IMR-90 (cell line): ENCODE measurements around the gene CERS1. TPM values are rescaled to one million over a fixed set of nuclear protein-coding genes. Genes with fewer than 3 reads are reported as not detected.

Experiments used
- ATAC-seq: fragments of 200-7000 bp; cut with Tn5 transposase; 2 replicates; pipeline ENCODE4 v1.9.1; 2020; ENCODE audit warnings: low read depth, mild to moderate bottlenecking, moderate library complexity
- BruUV-seq: library from RNA; stranded (reverse); fragments of 400-500 nt; replicated peaks from 2 replicates; lab custom pipeline; 2021; lab: Mats Ljungman, UMichigan
- CTCF ChIA-PET: fragments of 300-600 bp; formaldehyde crosslinking; extraction: SDS; loops from one replicate; lab custom pipeline; 2021; ENCODE audit warnings: antibody characterized with exemption; lab: Yijun Ruan, JAX
- POLR2A ChIA-PET: fragments of 300-600 bp; sonication (Branson Sonifier 250); formaldehyde crosslinking; loops from one replicate; lab custom pipeline; 2022; ENCODE audit warnings: antibody characterized with exemption; ENCODE audit not compliant: unreplicated experiment; lab: Charles Lee
- DNase-seq: peaks from one replicate; pipeline ENCODE4 v3.0.0; 2013
- H2AFZ ChIP-seq: replicated peaks from 2 replicates; pipeline ENCODE3; 2013; ENCODE audit warnings: low read length, mild to moderate bottlenecking; ENCODE audit not compliant: poor library complexity
- H2AK5ac ChIP-seq: 2 replicates; pipeline ENCODE4 v1.6.1; 2013; ENCODE audit warnings: low read depth, low read length, inconsistent platforms
- H2AK9ac ChIP-seq: replicated peaks from 2 replicates; pipeline ENCODE3; 2013; ENCODE audit warnings: mild to moderate bottlenecking, low read depth, low read length, moderate library complexity; ENCODE audit not compliant: poor library complexity
- H2BK120ac ChIP-seq: 2 replicates; pipeline ENCODE4 v1.6.1; 2013; ENCODE audit warnings: low read depth, low read length, inconsistent platforms
- H2BK15ac ChIP-seq: 3 replicates; pipeline ENCODE4 v1.6.1; 2013; ENCODE audit warnings: low read depth, low read length, inconsistent platforms
- H2BK20ac ChIP-seq: 2 replicates; pipeline ENCODE4 v1.6.1; 2013; ENCODE audit warnings: low read depth, mild to moderate bottlenecking, inconsistent platforms, low read length, moderate library complexity
- H2BK5ac ChIP-seq: 2 replicates; pipeline ENCODE4 v1.6.1; 2013; ENCODE audit warnings: mild to moderate bottlenecking, low read depth, low read length, inconsistent platforms; ENCODE audit not compliant: poor library complexity, severe bottlenecking
- H3K14ac ChIP-seq: replicated peaks from 2 replicates; pipeline ENCODE4 v1.6.1; 2013; ENCODE audit warnings: low read depth, low read length, inconsistent platforms
- H3K18ac ChIP-seq: 2 replicates; pipeline ENCODE4 v1.6.1; 2013; ENCODE audit warnings: low read depth, low read length, control low read depth
- H3K23ac ChIP-seq: 2 replicates; pipeline ENCODE4 v1.6.1; 2013; ENCODE audit warnings: low read depth, low read length, inconsistent platforms
- H3K27ac ChIP-seq: 2 replicates; pipeline ENCODE4 v1.5.1; 2013; ENCODE audit warnings: mild to moderate bottlenecking, control low read depth, low read length; ENCODE audit not compliant: insufficient read depth
- H3K27me3 ChIP-seq: 2 replicates; pipeline ENCODE4 v1.6.1; 2013; ENCODE audit warnings: low read length; ENCODE audit not compliant: control insufficient read depth, insufficient read depth
- H3K36me3 ChIP-seq: 2 replicates; pipeline ENCODE4 v1.6.1; 2013; ENCODE audit warnings: low read length, mixed read lengths; ENCODE audit not compliant: control insufficient read depth, insufficient read depth
- H3K4ac ChIP-seq: 2 replicates; pipeline ENCODE4 v1.6.1; 2013; ENCODE audit warnings: low read depth, low read length, inconsistent platforms
- H3K4me1 ChIP-seq: 2 replicates; pipeline ENCODE4 v1.6.1; 2013; ENCODE audit warnings: low read length, mixed read lengths; ENCODE audit not compliant: control insufficient read depth, insufficient read depth
- H3K4me2 ChIP-seq: 2 replicates; pipeline ENCODE4 v1.6.1; 2013; ENCODE audit warnings: low read depth, mild to moderate bottlenecking, control low read depth, low read length, moderate library complexity
- H3K4me3 ChIP-seq: 2 replicates; pipeline ENCODE4 v1.5.1; 2013; ENCODE audit warnings: low read depth, mild to moderate bottlenecking, control low read depth, low read length, moderate library complexity; ENCODE audit not compliant: insufficient read depth
- H3K56ac ChIP-seq: 2 replicates; pipeline ENCODE4 v1.6.1; 2013; ENCODE audit warnings: low read length, inconsistent platforms; ENCODE audit not compliant: insufficient read depth; ENCODE audit errors: extremely low read depth
- H3K79me1 ChIP-seq, 2 experiments: 2 replicates each; pipeline ENCODE4 v1.6.1; 2013; ENCODE audit warnings: low read length in 2 of 2, inconsistent platforms in 1 of 2, low read depth in 1 of 2
- H3K9ac ChIP-seq: 2 replicates; pipeline ENCODE4 v1.6.1; 2013; ENCODE audit warnings: low read depth, low read length, control low read depth
- H3K9me1 ChIP-seq: 2 replicates; pipeline ENCODE4 v1.6.1; 2013; ENCODE audit warnings: low read length, inconsistent platforms; ENCODE audit not compliant: insufficient read depth
- H3K9me3 ChIP-seq: 2 replicates; pipeline ENCODE4 v1.6.1; 2013; ENCODE audit warnings: low read length; ENCODE audit not compliant: control insufficient read depth, insufficient read depth
- H4K20me1 ChIP-seq: 2 replicates; pipeline ENCODE4 v1.6.1; 2013; ENCODE audit warnings: low read length, inconsistent platforms; ENCODE audit not compliant: insufficient read depth
- H4K5ac ChIP-seq: 2 replicates; pipeline ENCODE4 v1.6.1; 2013; ENCODE audit warnings: mild to moderate bottlenecking, low read depth, low read length, control low read depth
- H4K8ac ChIP-seq, 2 experiments: 2 replicates each; pipeline ENCODE4 v1.6.1; 2013; ENCODE audit warnings: low read depth in 2 of 2, low read length in 2 of 2, control low read depth in 1 of 2, inconsistent platforms in 1 of 2
- H4K91ac ChIP-seq: 2 replicates; pipeline ENCODE4 v1.6.1; 2013; ENCODE audit warnings: low read depth, low read length, inconsistent platforms; ENCODE audit not compliant: insufficient read depth
- BHLHE40 ChIP-seq: fragments of 150-350 bp; IDR thresholded peaks from 2 replicates; pipeline ENCODE4 v1.6.1; 2016; ENCODE audit warnings: mild to moderate bottlenecking, low read depth, low read length
- CEBPB ChIP-seq: IDR thresholded peaks from 2 replicates; pipeline ENCODE4 v1.6.1; 2012; ENCODE audit warnings: low read depth, low read length, improper control_type of control experiment
- CHD1 ChIP-seq: IDR thresholded peaks from 2 replicates; pipeline ENCODE4 v1.6.1; 2012; ENCODE audit warnings: low read depth, low read length, improper control_type of control experiment
- FOS ChIP-seq: fragments of 150-350 bp; IDR thresholded peaks from 2 replicates; pipeline ENCODE4 v1.6.1; 2016; ENCODE audit warnings: low read depth, low read length
- MAFK ChIP-seq: IDR thresholded peaks from 2 replicates; pipeline ENCODE4 v1.6.1; 2012; ENCODE audit warnings: low read depth, low read length, improper control_type of control experiment
- MAZ ChIP-seq: IDR thresholded peaks from 2 replicates; pipeline ENCODE4 v1.6.1; 2012; ENCODE audit warnings: low read depth, mild to moderate bottlenecking, low read length, improper control_type of control experiment, moderate library complexity, borderline replicate concordance
- MXI1 ChIP-seq: IDR thresholded peaks from 2 replicates; pipeline ENCODE4 v1.6.1; 2012; ENCODE audit warnings: low read depth, mild to moderate bottlenecking, low read length, moderate library complexity, borderline replicate concordance
- NFE2L2 ChIP-seq: fragments of 150-350 bp; IDR thresholded peaks from 2 replicates; pipeline ENCODE4 v1.6.1; 2016; ENCODE audit warnings: low read depth, mild to moderate bottlenecking, low read length
- POLR2A ChIP-seq: IDR thresholded peaks from 2 replicates; pipeline ENCODE4 v1.6.1; 2012; ENCODE audit warnings: mild to moderate bottlenecking, low read depth, low read length
- RAD21 ChIP-seq: IDR thresholded peaks from 2 replicates; pipeline ENCODE4 v1.6.1; 2012; ENCODE audit warnings: low read length, improper control_type of control experiment
- RFX5 ChIP-seq: IDR thresholded peaks from 2 replicates; pipeline ENCODE4 v1.8.0; 2012; ENCODE audit warnings: low read depth, mild to moderate bottlenecking, low read length, moderate library complexity
- SMC3 ChIP-seq: fragments of 150-350 bp; IDR thresholded peaks from 2 replicates; pipeline ENCODE4 v1.6.1; 2016; ENCODE audit warnings: low read depth, mild to moderate bottlenecking, antibody characterized with exemption, low read length, moderate library complexity
- WGBS, 2 experiments: methylation state at CpG; one replicate each; pipeline versions ENCODE4 v1.1.5 to v1.1.7; 2013; ENCODE audit warnings: missing lambda C conversion rate in 2 of 2; ENCODE audit not compliant: insufficient read length in 1 of 2; ENCODE audit errors: extremely low coverage in 2 of 2; 5-methylcytosine and 5-hydroxymethylcytosine counted together
- dilution Hi-C: fragments of 300-500 bp; cut with HindIII; formaldehyde crosslinking; loops from one replicate; pipeline ENCODE4 v1.14.3; 2018; ENCODE audit warnings: low sequenced_read_pairs; ENCODE audit not compliant: unreplicated experiment
- in situ Hi-C: fragments of 300-500 bp; cut with MboI; formaldehyde crosslinking; loops from 3 replicates; pipeline ENCODE4 v1.14.3; 2019; ENCODE audit warnings: low sequenced_read_pairs, inconsistent platforms, mixed read lengths
- intact Hi-C: fragments of 100-400 bp; cut with micrococcal nuclease; formaldehyde crosslinking; loops from 2 replicates; pipeline ENCODE4 v1.10.0; 2022
- polyA plus RNA-seq, 3 experiments: library from polyadenylated mRNA; depleted of rRNA; stranded (reverse); fragments of >200 nt; gene quantifications; 2 replicates each; pipeline ENCODE4 v1.2.3, GENCODE V29; 2012; ENCODE audit warnings: low replicate concordance in 1 of 3
- total RNA-seq: library from RNA; depleted of rRNA; stranded (reverse); fragments of >200 nt; gene quantifications from 2 replicates; pipeline ENCODE4 v1.2.3, GENCODE V29; 2012
- TF ChIP-seq, protein P1 (sequence below): conservative IDR thresholded peaks from 2 replicates; pipeline ENCODE4 v1.5.1; 2012; ENCODE audit warnings: mild to moderate bottlenecking, low read depth, low read length, improper control_type of control experiment
- TF ChIP-seq, protein P2 (sequence below): fragments of 150-350 bp; IDR thresholded peaks from 2 replicates; pipeline ENCODE4 v1.6.1; 2016; ENCODE audit warnings: low read depth, mild to moderate bottlenecking, low read length, moderate library complexity, borderline replicate concordance
- TF ChIP-seq, protein P3 (sequence below): fragments of 150-350 bp; IDR thresholded peaks from 2 replicates; pipeline ENCODE4 v1.6.1; 2017; ENCODE audit warnings: mild to moderate bottlenecking, antibody characterized with exemption, low read length, low read depth

The CERS1 gene
- total and polyA plus RNA-seq, 2 of the 4 experiments (the other 2 are of a cell fraction), result 0.90 to 4.3 TPM

DNA sequence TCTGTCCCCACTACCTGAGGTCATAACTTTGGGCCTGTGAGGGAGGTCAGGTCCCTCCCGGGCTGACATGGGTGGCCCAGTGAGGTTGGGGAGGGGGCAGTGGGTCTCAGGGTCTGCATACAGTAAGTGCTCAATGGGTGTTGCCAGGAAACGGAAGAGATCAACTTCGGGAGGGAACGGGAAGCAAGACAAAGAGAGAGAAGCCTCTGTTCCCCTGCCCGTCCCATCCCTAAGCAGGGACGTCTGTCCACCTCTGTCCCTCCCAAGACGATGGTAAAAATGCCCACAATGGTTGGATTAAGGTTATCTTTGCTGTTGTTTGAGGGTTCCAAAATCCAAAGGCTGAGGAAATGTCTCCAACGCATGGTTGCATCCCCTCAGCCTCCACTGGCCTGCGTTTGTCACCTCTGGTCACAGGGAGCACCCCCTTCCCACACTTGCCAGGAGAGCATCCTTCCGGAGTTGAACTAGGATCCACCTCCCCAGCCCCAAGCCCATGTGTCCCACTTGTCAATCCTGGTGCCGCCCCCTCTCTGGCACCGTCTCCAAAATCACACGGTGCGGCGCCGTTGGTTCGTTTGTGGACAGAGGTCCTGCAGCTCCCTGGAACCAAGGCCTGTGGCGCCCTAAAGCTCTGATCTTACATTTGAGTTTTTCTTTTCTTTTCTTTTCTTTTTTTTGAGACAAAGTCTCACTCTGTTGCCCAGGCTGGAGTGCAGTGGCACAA, 45.8 kb upstream of the CERS1 start:
- Histone ChIP-seq H4K91ac (peak overlapping the region; percentile 17), H2BK120ac (peak overlapping the region; percentile 69; the same call in 1 of the 2 replicates), H4K5ac (peak overlapping the region; percentile 87), H3K27me3 (no peaks in the 10 kb centered on the region), H3K9me3 (no peaks in the 10 kb centered on the region), H2AK5ac (peak overlapping the region; percentile 94), H3K4ac (peak overlapping the region; percentile 94), H3K9me1 (peaks cover 10% of the 10 kb centered on the region), H3K23ac (peak overlapping the region; percentile 53; the same call in 1 of the 2 replicates), H2BK15ac (peak overlapping the region; percentile 44; the same call in 1 of the 3 replicates), H2BK5ac (no peak overlapping the region), H3K79me1 (peaks cover 11 to 43% of the 10 kb centered on the region in 2 experiments), H3K27ac (peak overlapping the region; percentile 27; the same call in 1 of the 2 replicates), H2BK20ac (0 out of 2 replicates have a peak overlapping the region, but pooled peaks have one; percentile 26), H3K4me1 (peaks cover 6% of the 10 kb centered on the region), H3K4me2 (peak overlapping the region; percentile 82), H2AFZ (peak overlapping the region; percentile 89), H4K8ac (peak overlapping the region; percentile 51 to 94), H3K36me3 (peaks cover 20% of the 10 kb centered on the region), H3K4me3 (peak overlapping the region; percentile 16), H3K56ac (peak overlapping the region; percentile 55; the same call in 1 of the 2 replicates), H3K14ac (peak overlapping the region; percentile 81), H3K9ac (peak overlapping the region; percentile 56), H4K20me1 (peaks cover 16% of the 10 kb centered on the region; the same call in 1 of the 2 replicates), H2AK9ac (peak overlapping the region; percentile 77), H3K18ac (peak overlapping the region; percentile 22; the same call in 1 of the 2 replicates)
- 71% methylated on average over 11 of the region's 18 CpGs; no CpG with 5 or more reads in 1 of the 2 experiments for WGBS, 2 experiments
- no peak for ATAC-seq
- in situ Hi-C loops (no loop called here), dilution Hi-C loops (no loop called here), intact Hi-C loops (no loop called here)
- CTCF ChIA-PET, result no interaction called here
- BruUV-seq, result no TSS peak
- POLR2A ChIA-PET, result no interaction called here
- DNase-seq, result no peak
- TF ChIP-seq POLR2A (no peak), MXI1 (no peak), SMC3 (no peak), MAFK (no peak), FOS (no peak), BHLHE40 (no peak), CEBPB (no peak), RAD21 (no peak), RFX5 (no peak), NFE2L2 (no peak), CHD1 (no peak), MAZ (no peak)
- TF ChIP-seq, protein P1, sequence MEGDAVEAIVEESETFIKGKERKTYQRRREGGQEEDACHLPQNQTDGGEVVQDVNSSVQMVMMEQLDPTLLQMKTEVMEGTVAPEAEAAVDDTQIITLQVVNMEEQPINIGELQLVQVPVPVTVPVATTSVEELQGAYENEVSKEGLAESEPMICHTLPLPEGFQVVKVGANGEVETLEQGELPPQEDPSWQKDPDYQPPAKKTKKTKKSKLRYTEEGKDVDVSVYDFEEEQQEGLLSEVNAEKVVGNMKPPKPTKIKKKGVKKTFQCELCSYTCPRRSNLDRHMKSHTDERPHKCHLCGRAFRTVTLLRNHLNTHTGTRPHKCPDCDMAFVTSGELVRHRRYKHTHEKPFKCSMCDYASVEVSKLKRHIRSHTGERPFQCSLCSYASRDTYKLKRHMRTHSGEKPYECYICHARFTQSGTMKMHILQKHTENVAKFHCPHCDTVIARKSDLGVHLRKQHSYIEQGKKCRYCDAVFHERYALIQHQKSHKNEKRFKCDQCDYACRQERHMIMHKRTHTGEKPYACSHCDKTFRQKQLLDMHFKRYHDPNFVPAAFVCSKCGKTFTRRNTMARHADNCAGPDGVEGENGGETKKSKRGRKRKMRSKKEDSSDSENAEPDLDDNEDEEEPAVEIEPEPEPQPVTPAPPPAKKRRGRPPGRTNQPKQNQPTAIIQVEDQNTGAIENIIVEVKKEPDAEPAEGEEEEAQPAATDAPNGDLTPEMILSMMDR, result no peak
- TF ChIP-seq, protein P2, sequence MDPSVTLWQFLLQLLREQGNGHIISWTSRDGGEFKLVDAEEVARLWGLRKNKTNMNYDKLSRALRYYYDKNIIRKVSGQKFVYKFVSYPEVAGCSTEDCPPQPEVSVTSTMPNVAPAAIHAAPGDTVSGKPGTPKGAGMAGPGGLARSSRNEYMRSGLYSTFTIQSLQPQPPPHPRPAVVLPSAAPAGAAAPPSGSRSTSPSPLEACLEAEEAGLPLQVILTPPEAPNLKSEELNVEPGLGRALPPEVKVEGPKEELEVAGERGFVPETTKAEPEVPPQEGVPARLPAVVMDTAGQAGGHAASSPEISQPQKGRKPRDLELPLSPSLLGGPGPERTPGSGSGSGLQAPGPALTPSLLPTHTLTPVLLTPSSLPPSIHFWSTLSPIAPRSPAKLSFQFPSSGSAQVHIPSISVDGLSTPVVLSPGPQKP, result no peak
- TF ChIP-seq, protein P3, sequence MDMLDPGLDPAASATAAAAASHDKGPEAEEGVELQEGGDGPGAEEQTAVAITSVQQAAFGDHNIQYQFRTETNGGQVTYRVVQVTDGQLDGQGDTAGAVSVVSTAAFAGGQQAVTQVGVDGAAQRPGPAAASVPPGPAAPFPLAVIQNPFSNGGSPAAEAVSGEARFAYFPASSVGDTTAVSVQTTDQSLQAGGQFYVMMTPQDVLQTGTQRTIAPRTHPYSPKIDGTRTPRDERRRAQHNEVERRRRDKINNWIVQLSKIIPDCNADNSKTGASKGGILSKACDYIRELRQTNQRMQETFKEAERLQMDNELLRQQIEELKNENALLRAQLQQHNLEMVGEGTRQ, result no peak
